Heart left ventricle (tissue), 16 donors: ENCODE measurements around the gene PEPD. TPM values are rescaled to one million over a fixed set of nuclear protein-coding genes. Genes with fewer than 3 reads are reported as not detected.

Experiments used
- ATAC-seq, 4 donors: fragments of 200-7000 bp; cut with Tn5 transposase; one replicate each; pipeline ENCODE4 v1.9.1; 2020 to 2022; ENCODE audit warnings: moderate library complexity in 4 of 4, mild to moderate bottlenecking in 3 of 4, moderate number of reproducible peaks in 1 of 4
- DNase-seq, 5 donors: peaks; one replicate each; pipeline ENCODE4 v3.0.0-alpha.2; 2020
- H3K27ac ChIP-seq, 12 donors: fragments of 200-600 bp; sonication (generic) in 4 of 12; one replicate each; pipeline versions ENCODE4 v1.5.0 to v1.8.0; 2016 to 2022; ENCODE audit warnings: mild to moderate bottlenecking in 2 of 12
- H3K27me3 ChIP-seq, 9 donors: fragments of 200-600 bp; sonication (generic) in 2 of 9; one replicate each; pipeline versions ENCODE4 v1.5.1 to v1.8.0; 2016 to 2022; ENCODE audit warnings: mild to moderate bottlenecking in 3 of 9
- H3K36me3 ChIP-seq, 9 donors: fragments of 200-600 bp; sonication (generic) in 2 of 9; one replicate each; pipeline versions ENCODE4 v1.5.0 to v1.8.0; 2018 to 2022; ENCODE audit warnings: mild to moderate bottlenecking in 2 of 9
- H3K4me1 ChIP-seq, 12 donors: fragments of 200-600 bp; sonication (generic) in 4 of 12; one replicate each; pipeline versions ENCODE4 v1.5.0 to v1.8.0; 2016 to 2022; ENCODE audit warnings: mild to moderate bottlenecking in 3 of 12
- H3K4me3 ChIP-seq, 12 donors: fragments of 200-600 bp; sonication (generic) in 4 of 12; one replicate each; pipeline versions ENCODE4 v1.5.0 to v1.8.0; 2017 to 2022; ENCODE audit warnings: mild to moderate bottlenecking in 9 of 12, moderate library complexity in 4 of 12
- H3K9me3 ChIP-seq, 12 donors: fragments of 200-600 bp; sonication (generic) in 4 of 12; one replicate each; pipeline versions ENCODE4 v1.5.0 to v1.8.0; 2016 to 2022; ENCODE audit warnings: mild to moderate bottlenecking in 1 of 12
- POLR2A ChIP-seq, 2 donors: fragments of 450-650 bp; IDR thresholded peaks; one replicate each; pipeline ENCODE4 v1.6.1; 2017; ENCODE audit warnings: antibody characterized with exemption in 2 of 2, mild to moderate bottlenecking in 2 of 2, moderate library complexity in 2 of 2
- WGBS, 4 donors: extraction: QIAGEN DNeasy Blood & Tissue Kit in 2 of 4; methylation state at CpG; one replicate each; pipeline versions ENCODE4 v1.1.5 to v1.1.7; 2013 to 2018; 5-methylcytosine and 5-hydroxymethylcytosine counted together
- intact Hi-C, 10 donors: fragments of 100-400 bp; cut with DNase I; formaldehyde crosslinking; loops; one replicate each; pipeline versions ENCODE4 v1.11.1 to v1.14.2; 2022
- polyA plus RNA-seq, 2 donors: library from polyadenylated mRNA; stranded (reverse); fragments of 200-250 nt; gene quantifications; one replicate each; pipeline ENCODE4 v1.2.3, GENCODE V29; 2013
- total RNA-seq, 9 donors: library from RNA; depleted of rRNA in 2 of 9; stranded (reverse); fragments of >200 nt in 2 of 9; fragmentation: NEBNext Ultra II Directional in 3 of 9; extraction: Animal tissue kit (Norgen Biotek cat#: 25700) in 3 of 9; gene quantifications; one replicate each; pipeline versions ENCODE4 v1.1.0 to v1.2.4, GENCODE V29; 2016 to 2023
- TF ChIP-seq, protein P1 (sequence below), 12 donors: fragments of 200-600 bp; sonication (generic) in 4 of 12; IDR thresholded peaks; one replicate each; pipeline versions ENCODE4 v1.5.0 to v1.8.0; 2018 to 2022; ENCODE audit warnings: antibody characterized with exemption in 12 of 12, mild to moderate bottlenecking in 5 of 12
- donor health status: ischemic (EF 13 %, LVEDD 7.1; RV severe dilation, severe dysfunction).
- donor health status: healthy with polysubstance abuse.
- donor health status: DM: no; HTN: yes; CAD: no.
- donor health status: DM: no; HTN: no; CAD: no.
- donor health status: ischemic (EF 25% LVEDD 6.9; RV normal size, moderate dysfunction).
- donor health status: ischemic (EF 25% LVEDD 5.7; RV mildly dilated, moderate dysfunction).
- donor health status: healthy.
- donor health status: DM: yes; HTN: yes; CAD: no.
- donor health status: ischemic (EF 35%, LVEDD 5.7; RV mildly dilated, moderate dysfunction).
- donor health status: nonischemic (EF 11% LVEDD 7.7; RV severe dilation, severe dysfunction).
- donor health status: DM: yes; HTN: yes; CAD: no.
- donor health status: PGD.
- donor health status: ischemic (EF 29% LVEDD 5.4; RV normal size, mild dysfunction).
- donor health status: nonischemic (EF 23%, LVEDD 6.1; RV moderate dilation, normal function).

Gene PEPD
- total and polyA plus RNA-seq, 11 donors = 19.4 to 45.7 (median 29.9) TPM

GRCh38 chr19:33418871-33419787 is 102.5 kb downstream of the PEPD start:
- Histone ChIP-seq H3K36me3 (no peaks in the 10 kb centered on the region), H3K4me1 (peaks cover 0 to 9% (median 0%) of the 10 kb centered on the region in 12 donors), H3K4me3 (no peak overlapping the region), H3K27ac (no peak overlapping the region), H3K9me3 (no peaks in the 10 kb centered on the region), H3K27me3 (no peaks in the 10 kb centered on the region)
- DNase-seq (peak in 1 of 5 donors; percentile 58), ATAC-seq (no peak)
- whole genome bisulfite sequencing, 4 donors = 87 to 90% (median 89%) methylated on average over 17 to 20 of the region's 20 CpGs
- intact Hi-C loops = loop anchor here in 3 of 10 donors (5.0 kb wide), 2 partner anchors 348 to 353 kb away; no protein-coding TSS in a partner anchor
- TF ChIP-seq, protein P1, sequence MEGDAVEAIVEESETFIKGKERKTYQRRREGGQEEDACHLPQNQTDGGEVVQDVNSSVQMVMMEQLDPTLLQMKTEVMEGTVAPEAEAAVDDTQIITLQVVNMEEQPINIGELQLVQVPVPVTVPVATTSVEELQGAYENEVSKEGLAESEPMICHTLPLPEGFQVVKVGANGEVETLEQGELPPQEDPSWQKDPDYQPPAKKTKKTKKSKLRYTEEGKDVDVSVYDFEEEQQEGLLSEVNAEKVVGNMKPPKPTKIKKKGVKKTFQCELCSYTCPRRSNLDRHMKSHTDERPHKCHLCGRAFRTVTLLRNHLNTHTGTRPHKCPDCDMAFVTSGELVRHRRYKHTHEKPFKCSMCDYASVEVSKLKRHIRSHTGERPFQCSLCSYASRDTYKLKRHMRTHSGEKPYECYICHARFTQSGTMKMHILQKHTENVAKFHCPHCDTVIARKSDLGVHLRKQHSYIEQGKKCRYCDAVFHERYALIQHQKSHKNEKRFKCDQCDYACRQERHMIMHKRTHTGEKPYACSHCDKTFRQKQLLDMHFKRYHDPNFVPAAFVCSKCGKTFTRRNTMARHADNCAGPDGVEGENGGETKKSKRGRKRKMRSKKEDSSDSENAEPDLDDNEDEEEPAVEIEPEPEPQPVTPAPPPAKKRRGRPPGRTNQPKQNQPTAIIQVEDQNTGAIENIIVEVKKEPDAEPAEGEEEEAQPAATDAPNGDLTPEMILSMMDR (IDR thresholded peaks at IDR 0.05) = no peak
- no peak for TF ChIP-seq POLR2A (IDR thresholded peaks at IDR 0.05)

- Histone ChIP-seq H3K9me3 (no peaks in the 10 kb centered on the region), H3K4me3 (no peak overlapping the region), H3K27me3 (no peaks in the 10 kb centered on the region), H3K27ac (no peak overlapping the region), H3K36me3 (no peaks in the 10 kb centered on the region), H3K4me1 (peaks cover 0 to 9% (median 0%) of the 10 kb centered on the region in 12 donors)
- no peak for ATAC-seq
- TF ChIP-seq, protein P1 (IDR thresholded peaks at IDR 0.05) = no peak
- no peak for TF ChIP-seq POLR2A (IDR thresholded peaks at IDR 0.05)
- intact Hi-C loops = loop anchor here in 3 of 10 donors (5.0 kb wide), 2 partner anchors 349 to 354 kb away; no protein-coding TSS in a partner anchor
- 84 to 96% (median 92%) methylated on average over 5 to 12 of the region's 12 CpGs for WGBS, 4 donors
- peak in 1 of 5 donors; percentile 6 for DNase-seq
Observed at GRCh38 chr19:33418461-33418860, 103.1 kb downstream of the PEPD start.

DNA sequence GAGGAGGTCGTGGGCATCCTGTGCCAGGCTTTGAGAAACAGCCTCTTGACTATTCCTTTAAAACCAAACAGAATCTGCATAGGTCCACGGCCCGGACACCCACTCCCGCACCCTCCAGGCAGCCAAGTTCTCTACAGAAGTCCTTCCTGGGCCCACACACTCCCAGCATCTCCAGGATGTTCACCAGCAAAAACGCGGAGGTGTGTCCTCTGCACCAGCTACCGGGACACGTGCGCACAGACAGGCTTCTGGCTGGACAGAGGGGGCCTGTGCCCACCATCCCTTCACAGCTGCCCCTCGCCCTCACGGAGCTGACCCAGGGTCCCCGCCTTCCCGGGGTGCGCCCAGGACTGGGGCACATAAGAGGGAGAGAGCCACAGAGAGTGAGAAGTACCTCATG is 103.8 kb downstream of the PEPD start:
- intact Hi-C loops = loop anchor here in 3 of 10 donors (5.0 kb wide), 2 partner anchors 350 to 355 kb away; no protein-coding TSS in a partner anchor

More for the DNA sequence above, 103.8 kb downstream of the PEPD start:
- DNase-seq (peak in 1 of 5 donors; percentile 53), ATAC-seq (no peak)
- 90 to 93% (median 92%) methylated on average over 14 of the region's 14 CpGs for WGBS, 4 donors
- Histone ChIP-seq H3K4me3 (no peak overlapping the region), H3K4me1 (peaks cover 0 to 9% (median 0%) of the 10 kb centered on the region in 12 donors), H3K27me3 (no peaks in the 10 kb centered on the region), H3K36me3 (no peaks in the 10 kb centered on the region), H3K27ac (no peak overlapping the region), H3K9me3 (no peaks in the 10 kb centered on the region)
- no peak for TF ChIP-seq POLR2A (IDR thresholded peaks at IDR 0.05)
- TF ChIP-seq, protein P1 (IDR thresholded peaks at IDR 0.05) = no peak
